ENCODE data around the gene CRTC1. TPM values are rescaled to one million over a fixed set of nuclear protein-coding genes. Genes with fewer than 3 reads are reported as not detected.
A peak's percentile ranks its signal among the peaks of the same experiment; 100 is the strongest.

CRTC1 gene
- total and polyA plus RNA-seq, 9 of the 15 experiments (the other 6 are each of a cell fraction or from before 2014, with no cell fraction given): 0.25 to 3.8 (median 1.2) TPM; not detected in 2

- TF ChIP-seq PHB (CRISPR knock-in tag; IDR thresholded peaks at IDR 0.05): no peak
- no peak for TF ChIP-seq ZNF445 (CRISPR knock-in tag; IDR thresholded peaks at IDR 0.05; ENCODE audit: low read depth)
- no peak for TF ChIP-seq ZNF408 (CRISPR knock-in tag; IDR thresholded peaks at IDR 0.05; ENCODE audit: low read depth)
- 0 out of 4 replicates have a peak, but pooled peaks of 1 of the 2 experiments have one; percentile 39 for TF ChIP-seq TRIM24 (IDR thresholded peaks at IDR 0.05)
- TF ChIP-seq TOE1 (IDR thresholded peaks at IDR 0.05; ENCODE audit: borderline replicate concordance): no peak
- no peak for TF ChIP-seq TOE1 (CRISPR knock-in tag; IDR thresholded peaks at IDR 0.05; ENCODE audit: borderline replicate concordance, low read depth)
- no peak for TF ChIP-seq ZNF165 (CRISPR knock-in tag; IDR thresholded peaks at IDR 0.05; ENCODE audit: borderline replicate concordance)
- no peak for TF ChIP-seq BACH1 (tag; IDR thresholded peaks at IDR 0.05)
- no peak for TF ChIP-seq BRD9 (IDR thresholded peaks at IDR 0.05; ENCODE audit: low read depth, partially characterized antibody)
- no peak for TF ChIP-seq ADNP (tag; IDR thresholded peaks at IDR 0.05)
- no peak for TF ChIP-seq ZNF699 (CRISPR knock-in tag; IDR thresholded peaks at IDR 0.05; ENCODE audit: insufficient replicate concordance)
- TF ChIP-seq FOXJ3 (CRISPR knock-in tag; IDR thresholded peaks at IDR 0.05): no peak
- TF ChIP-seq ELF4 (CRISPR knock-in tag; IDR thresholded peaks at IDR 0.05): no peak
- TF ChIP-seq, protein P1, sequence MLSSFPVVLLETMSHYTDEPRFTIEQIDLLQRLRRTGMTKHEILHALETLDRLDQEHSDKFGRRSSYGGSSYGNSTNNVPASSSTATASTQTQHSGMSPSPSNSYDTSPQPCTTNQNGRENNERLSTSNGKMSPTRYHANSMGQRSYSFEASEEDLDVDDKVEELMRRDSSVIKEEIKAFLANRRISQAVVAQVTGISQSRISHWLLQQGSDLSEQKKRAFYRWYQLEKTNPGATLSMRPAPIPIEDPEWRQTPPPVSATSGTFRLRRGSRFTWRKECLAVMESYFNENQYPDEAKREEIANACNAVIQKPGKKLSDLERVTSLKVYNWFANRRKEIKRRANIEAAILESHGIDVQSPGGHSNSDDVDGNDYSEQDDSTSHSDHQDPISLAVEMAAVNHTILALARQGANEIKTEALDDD (IDR thresholded peaks at IDR 0.05): no peak
- no peak for TF ChIP-seq PTTG1 (tag; IDR thresholded peaks at IDR 0.05; ENCODE audit: low read depth)
- peak; percentile 48 for TF ChIP-seq ATF7 (IDR thresholded peaks at IDR 0.05)
- TF ChIP-seq CSDE1 (IDR thresholded peaks at IDR 0.05): no peak
- TF ChIP-seq TCF3 (CRISPR knock-in tag; IDR thresholded peaks at IDR 0.05): peak; percentile 79
- no peak for TF ChIP-seq EWSR1 (IDR thresholded peaks at IDR 0.05; ENCODE audit: borderline replicate concordance, low read depth, partially characterized antibody)
- TF ChIP-seq YY1 (IDR thresholded peaks at IDR 0.05; ENCODE audit: borderline replicate concordance in 1 of 3, control insufficient read depth in 1 of 3, extremely low read depth in 1 of 3, insufficient read depth in 3 of 3, insufficient read length in 1 of 3, insufficient replicate concordance in 2 of 3, low read depth in 1 of 3, low read length in 2 of 3): no peak
- no peak for TF ChIP-seq HIVEP1 (CRISPR knock-in tag; IDR thresholded peaks at IDR 0.05)
- TF ChIP-seq SRF (CRISPR knock-in tag; IDR thresholded peaks at IDR 0.05): no peak
- no peak for TF ChIP-seq MCM3 (IDR thresholded peaks at IDR 0.05)
- no peak for TF ChIP-seq PTRF (tag; IDR thresholded peaks at IDR 0.05)
- no peak for TF ChIP-seq SMAD1 (IDR thresholded peaks at IDR 0.05; ENCODE audit: low read depth, low read length, partially characterized antibody)
- 0 out of 2 replicates have a peak, but pooled peaks have one; percentile 29 for TF ChIP-seq CREB1 (IDR thresholded peaks at IDR 0.05)
- no peak; the same call in 1 of the 2 replicates for TF ChIP-seq CREB1 (CRISPR knock-in tag; IDR thresholded peaks at IDR 0.05)
- no peak for TF ChIP-seq SAP30 (IDR thresholded peaks at IDR 0.05; ENCODE audit: borderline replicate concordance, insufficient read depth, low read depth, low read length, poor library complexity, severe bottlenecking)
- TF ChIP-seq CBX8 (IDR thresholded peaks at IDR 0.05; ENCODE audit: borderline replicate concordance, extremely low read depth, low read depth, low read length, poor library complexity, severe bottlenecking): no peak
These were observed 59.6 kb downstream of the CRTC1 start (continued) for GRCh38 chr19:18742838-18743783.

All from K562 (cell line).